ENCODE results near the gene LMF1. TPM values are rescaled to one million over a fixed set of nuclear protein-coding genes. Genes with fewer than 3 reads are reported as not detected.

Gene LMF1
- total RNA-seq, 1 experiment from 2014 or later = 12.8 TPM

GRCh38 chr16:917591-918061, 53.2 kb downstream of the LMF1 start:
- H3K9ac ChIP-seq (ENCODE audit: low read length) = no peak overlapping the region
- no peak overlapping the region for H3K27ac ChIP-seq (ENCODE audit: low read depth, low read length)
- no peaks in the 10 kb centered on the region for H3K27me3 ChIP-seq (ENCODE audit: insufficient read depth, low read length)
- DNase-seq (ENCODE audit: low read depth, low spot score) (no peak), ATAC-seq (no peak)
- no TSS peak for BruUV-seq (replicated peaks)
- H3K9me2 ChIP-seq (ENCODE audit: insufficient read depth) = no peaks in the 10 kb centered on the region
- ChIA-PET POLR2A (no interaction called here), RAD21 (ENCODE audit: low non-redundant PET in 1 of 2, low total read pairs in 2 of 2, uncharacterized antibody in 2 of 2, unreplicated experiment in 2 of 2) (no interaction called here), CTCF (no interaction called here)
- H3K9me3 ChIP-seq (ENCODE audit: control insufficient read depth in 1 of 2, insufficient read depth in 1 of 2, low read depth in 1 of 2, low read length in 2 of 2) = no peaks in the 10 kb centered on the region
- no peak overlapping the region for H3K4me3 ChIP-seq (replicated peaks in 1 of 2; ENCODE audit: low read depth in 1 of 2, low read length in 2 of 2)
- no peaks in the 10 kb centered on the region for H3K4me1 ChIP-seq (ENCODE audit: control insufficient read depth in 1 of 2, insufficient read depth in 2 of 2, low read length in 2 of 2)
- H4K20me1 ChIP-seq (ENCODE audit: insufficient read depth) = no peaks in the 10 kb centered on the region
- no peak overlapping the region for H2AFZ ChIP-seq (ENCODE audit: low read depth, low read length, poor library complexity, severe bottlenecking)
- TF ChIP-seq FOSL1 (IDR thresholded peaks at IDR 0.05; ENCODE audit: low read depth) (no peak), ATF3 (IDR thresholded peaks at IDR 0.05) (no peak), SRF (IDR thresholded peaks at IDR 0.05; ENCODE audit: low read depth) (no peak), POLR2A (IDR thresholded peaks at IDR 0.05; ENCODE audit: borderline replicate concordance, extremely low read depth, insufficient read depth, insufficient read length) (no peak), CTCF (IDR thresholded peaks at IDR 0.05 in 2 of 3, conservative IDR thresholded peaks at IDR 0.05 in 1 of 3; ENCODE audit: borderline replicate concordance in 1 of 3, insufficient read depth in 1 of 3, low read depth in 2 of 3, low read length in 2 of 3) (no peak), RAD21 (IDR thresholded peaks at IDR 0.05; ENCODE audit: low read depth) (no peak), EZH2phosphoT487 (IDR thresholded peaks at IDR 0.05; ENCODE audit: borderline replicate concordance) (no peak), EGR1 (IDR thresholded peaks at IDR 0.05; ENCODE audit: low read depth) (no peak), MAX (IDR thresholded peaks at IDR 0.05) (no peak), REST (IDR thresholded peaks at IDR 0.05; ENCODE audit: low read depth) (no peak), JUND (IDR thresholded peaks at IDR 0.05) (no peak), CEBPB (IDR thresholded peaks at IDR 0.05; ENCODE audit: low read depth) (no peak), SIN3A (IDR thresholded peaks at IDR 0.05; ENCODE audit: low read depth) (no peak), EZH2 (IDR thresholded peaks at IDR 0.05) (no peak), YY1 (IDR thresholded peaks at IDR 0.05; ENCODE audit: extremely low read depth, insufficient replicate concordance, low read depth, low read length) (no peak), ELF1 (IDR thresholded peaks at IDR 0.05; ENCODE audit: borderline replicate concordance, low read depth) (no peak)
- H3K36me3 ChIP-seq (ENCODE audit: control insufficient read depth in 1 of 2, insufficient read depth in 2 of 2, low read length in 2 of 2) = no peaks in the 10 kb centered on the region
- intact Hi-C loops (cut with micrococcal nuclease) = no loop called here
- no peak overlapping the region for H3K4me2 ChIP-seq (ENCODE audit: low read length)
- no peaks in the 10 kb centered on the region for H3K79me2 ChIP-seq (ENCODE audit: insufficient read depth, low read length)

Measured in HCT116 (cell line).